Measurements from ENCODE around the gene THOP1. TPM values are rescaled to one million over a fixed set of nuclear protein-coding genes. Genes with fewer than 3 reads are reported as not detected.

The THOP1 gene
- total RNA-seq, 4 donors from 2014 or later: 29.7 to 79.0 (median 58.9) TPM

DNA sequence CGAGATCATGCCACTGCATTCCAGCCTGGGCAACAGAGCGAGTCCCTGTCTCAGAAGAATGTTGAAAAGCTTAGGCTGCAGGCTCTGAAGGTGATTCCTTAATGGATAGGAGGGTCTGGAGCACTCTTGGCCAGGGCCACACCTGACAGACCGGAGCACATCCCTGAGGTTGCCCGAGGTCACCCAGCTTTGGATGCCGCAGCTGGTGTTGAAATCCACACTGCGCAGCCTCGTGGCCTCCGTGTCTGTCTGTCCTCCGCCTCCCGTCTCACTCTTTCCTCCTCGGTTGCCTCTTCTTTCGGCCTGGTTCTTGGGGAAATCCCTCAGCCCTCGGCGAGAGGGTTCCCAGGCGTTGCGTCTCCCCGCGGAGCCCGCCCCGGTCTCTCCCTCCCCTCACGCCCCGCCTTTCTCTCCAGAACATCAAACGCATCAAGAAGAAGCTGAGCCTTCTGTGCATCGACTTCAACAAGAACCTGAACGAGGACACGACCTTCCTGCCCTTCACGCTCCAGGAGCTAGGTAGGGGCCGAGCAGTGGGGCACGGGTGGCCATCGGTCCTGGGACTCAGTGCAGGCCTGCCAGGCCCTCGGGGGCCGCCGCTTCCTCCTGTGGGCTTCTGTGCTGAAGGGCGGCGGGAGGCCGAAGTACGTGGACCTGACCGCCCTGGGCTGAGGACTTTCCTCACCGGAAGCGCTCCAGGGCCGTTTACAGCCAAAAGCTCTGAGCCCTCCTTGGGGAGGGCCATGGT lies 14.1 kb downstream of the THOP1 start:
- H3K4me3 ChIP-seq (replicated peaks in 1 of 3): no peak overlapping the region
- H3K27ac ChIP-seq: no peak overlapping the region
- intact Hi-C loops (cut with DNase I): no loop called here
- no peaks in the 10 kb centered on the region for H3K9me3 ChIP-seq
- H3K4me1 ChIP-seq: peaks cover 0 to under 1% of the 10 kb centered on the region in 2 donors
- TF ChIP-seq POLR2A (IDR thresholded peaks at IDR 0.05): no peak
- TF ChIP-seq, protein P1, sequence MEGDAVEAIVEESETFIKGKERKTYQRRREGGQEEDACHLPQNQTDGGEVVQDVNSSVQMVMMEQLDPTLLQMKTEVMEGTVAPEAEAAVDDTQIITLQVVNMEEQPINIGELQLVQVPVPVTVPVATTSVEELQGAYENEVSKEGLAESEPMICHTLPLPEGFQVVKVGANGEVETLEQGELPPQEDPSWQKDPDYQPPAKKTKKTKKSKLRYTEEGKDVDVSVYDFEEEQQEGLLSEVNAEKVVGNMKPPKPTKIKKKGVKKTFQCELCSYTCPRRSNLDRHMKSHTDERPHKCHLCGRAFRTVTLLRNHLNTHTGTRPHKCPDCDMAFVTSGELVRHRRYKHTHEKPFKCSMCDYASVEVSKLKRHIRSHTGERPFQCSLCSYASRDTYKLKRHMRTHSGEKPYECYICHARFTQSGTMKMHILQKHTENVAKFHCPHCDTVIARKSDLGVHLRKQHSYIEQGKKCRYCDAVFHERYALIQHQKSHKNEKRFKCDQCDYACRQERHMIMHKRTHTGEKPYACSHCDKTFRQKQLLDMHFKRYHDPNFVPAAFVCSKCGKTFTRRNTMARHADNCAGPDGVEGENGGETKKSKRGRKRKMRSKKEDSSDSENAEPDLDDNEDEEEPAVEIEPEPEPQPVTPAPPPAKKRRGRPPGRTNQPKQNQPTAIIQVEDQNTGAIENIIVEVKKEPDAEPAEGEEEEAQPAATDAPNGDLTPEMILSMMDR (IDR thresholded peaks at IDR 0.05): no peak
- H3K27me3 ChIP-seq: no peaks in the 10 kb centered on the region
- DNase-seq: no peak
- H3K36me3 ChIP-seq: peaks cover 8 to 20% of the 10 kb centered on the region in 2 donors
- WGBS, 2 donors: 92 to 94% methylated on average over 27 to 36 of the region's 41 CpGs

DNA sequence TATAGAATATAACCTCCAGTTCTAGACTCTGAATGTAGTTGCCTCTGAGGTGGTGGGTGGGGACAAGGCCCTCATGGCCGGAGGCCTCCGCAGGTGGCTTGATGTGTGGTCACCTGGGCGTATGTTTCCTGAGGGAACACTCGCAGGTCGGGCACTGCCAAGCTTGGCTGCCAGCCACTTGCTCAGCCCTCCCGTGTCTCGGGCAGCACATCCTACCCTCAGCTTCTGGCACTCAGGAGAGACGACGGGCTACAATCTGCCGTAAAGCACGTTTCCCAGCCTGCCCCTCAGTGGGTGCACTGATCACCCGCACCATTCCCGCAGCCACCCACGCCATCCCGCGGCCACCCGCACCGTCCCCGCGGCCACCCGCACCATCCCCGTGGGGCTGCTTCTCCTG lies 15.2 kb downstream of the THOP1 start:
- H3K27me3 ChIP-seq: no peaks in the 10 kb centered on the region
- no peak overlapping the region for H3K4me3 ChIP-seq (replicated peaks in 1 of 3)
- no peak overlapping the region for H3K27ac ChIP-seq
- WGBS, 2 donors: 94 to 95% methylated on average over 21 to 22 of the region's 22 CpGs
- H3K4me1 ChIP-seq: no peaks in the 10 kb centered on the region
- intact Hi-C loops (cut with DNase I): no loop called here
- TF ChIP-seq POLR2A (IDR thresholded peaks at IDR 0.05): no peak
- peaks cover 8 to 22% of the 10 kb centered on the region in 2 donors for H3K36me3 ChIP-seq
- DNase-seq: no peak
- H3K9me3 ChIP-seq: no peaks in the 10 kb centered on the region

DNA sequence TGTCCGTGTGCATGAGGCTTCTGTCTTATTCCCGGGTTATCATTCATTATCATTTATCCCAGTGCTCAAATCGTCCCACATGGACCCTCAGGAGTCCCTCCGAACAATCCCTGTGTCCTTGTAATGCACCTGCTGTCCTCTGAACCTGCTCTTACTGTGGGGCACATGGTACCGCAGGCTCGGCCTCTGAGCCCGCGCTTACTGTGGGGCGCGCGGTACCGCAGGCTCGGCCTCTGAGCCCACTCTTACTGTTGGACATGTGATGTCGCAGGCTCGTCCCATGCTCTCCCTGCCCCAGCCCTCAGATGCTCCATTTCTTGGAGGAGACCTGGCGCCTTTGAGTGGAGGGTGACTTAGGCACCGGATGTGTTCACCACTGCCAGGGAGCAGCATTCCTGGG lies 17.5 kb downstream of the THOP1 start:
- H3K36me3 ChIP-seq: peaks cover 16 to 28% of the 10 kb centered on the region in 2 donors

DNA sequence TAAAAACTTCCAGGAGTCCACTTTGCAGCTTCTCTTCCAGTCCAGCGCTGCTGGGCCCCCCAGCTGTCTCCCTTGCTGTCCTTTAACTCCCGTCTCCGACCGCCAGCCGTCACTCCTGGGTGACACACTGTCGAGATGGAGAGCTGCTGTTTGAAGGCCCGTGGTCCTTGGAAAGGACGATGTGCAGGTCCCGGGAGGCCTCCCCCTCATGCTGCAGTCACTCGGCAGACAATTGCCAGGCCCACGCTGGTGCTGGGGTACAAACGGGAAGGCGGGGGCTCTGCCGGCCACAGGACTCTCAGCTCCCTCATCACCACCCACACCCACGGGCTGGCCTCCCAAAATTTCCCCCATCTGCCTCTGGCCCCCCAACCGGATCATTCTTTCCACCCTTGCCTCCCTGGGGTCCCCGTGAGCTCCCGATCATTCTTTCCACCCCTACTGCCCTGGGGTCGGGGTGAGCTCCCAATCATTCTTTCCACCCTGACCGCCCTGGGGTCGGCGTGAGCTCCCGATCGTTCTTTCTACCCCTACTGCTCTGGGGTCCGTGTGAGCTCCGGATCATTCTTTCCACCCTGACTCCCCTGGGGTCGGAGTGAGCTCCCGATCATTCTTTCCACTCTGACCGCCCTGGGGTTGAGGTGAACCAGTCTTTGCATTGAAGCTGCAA lies 18.3 kb downstream of the THOP1 start:
- no peaks in the 10 kb centered on the region for H3K9me3 ChIP-seq
- H3K36me3 ChIP-seq: peaks cover 24 to 35% of the 10 kb centered on the region in 2 donors
- H3K27ac ChIP-seq: no peak overlapping the region
- 90 to 95% methylated on average over 29 of the region's 29 CpGs for WGBS, 2 donors
- intact Hi-C loops (cut with DNase I): no loop called here
- no peak for DNase-seq
- TF ChIP-seq, protein P1 (IDR thresholded peaks at IDR 0.05): no peak
- no peak for TF ChIP-seq POLR2A (IDR thresholded peaks at IDR 0.05)
- no peak overlapping the region for H3K4me3 ChIP-seq (replicated peaks in 1 of 3)
- H3K4me1 ChIP-seq: no peaks in the 10 kb centered on the region
- no peaks in the 10 kb centered on the region for H3K27me3 ChIP-seq

More for the DNA sequence above, 17.5 kb downstream of the THOP1 start:
- no peak overlapping the region for H3K4me3 ChIP-seq (replicated peaks in 1 of 3)
- no peaks in the 10 kb centered on the region for H3K9me3 ChIP-seq
- DNase-seq: no peak
- 97 to 98% methylated on average over 17 of the region's 17 CpGs for WGBS, 2 donors
- H3K27ac ChIP-seq: no peak overlapping the region
- TF ChIP-seq, protein P1 (IDR thresholded peaks at IDR 0.05): no peak
- H3K27me3 ChIP-seq: no peaks in the 10 kb centered on the region
- no peaks in the 10 kb centered on the region for H3K4me1 ChIP-seq
- intact Hi-C loops (cut with DNase I): no loop called here

DNA sequence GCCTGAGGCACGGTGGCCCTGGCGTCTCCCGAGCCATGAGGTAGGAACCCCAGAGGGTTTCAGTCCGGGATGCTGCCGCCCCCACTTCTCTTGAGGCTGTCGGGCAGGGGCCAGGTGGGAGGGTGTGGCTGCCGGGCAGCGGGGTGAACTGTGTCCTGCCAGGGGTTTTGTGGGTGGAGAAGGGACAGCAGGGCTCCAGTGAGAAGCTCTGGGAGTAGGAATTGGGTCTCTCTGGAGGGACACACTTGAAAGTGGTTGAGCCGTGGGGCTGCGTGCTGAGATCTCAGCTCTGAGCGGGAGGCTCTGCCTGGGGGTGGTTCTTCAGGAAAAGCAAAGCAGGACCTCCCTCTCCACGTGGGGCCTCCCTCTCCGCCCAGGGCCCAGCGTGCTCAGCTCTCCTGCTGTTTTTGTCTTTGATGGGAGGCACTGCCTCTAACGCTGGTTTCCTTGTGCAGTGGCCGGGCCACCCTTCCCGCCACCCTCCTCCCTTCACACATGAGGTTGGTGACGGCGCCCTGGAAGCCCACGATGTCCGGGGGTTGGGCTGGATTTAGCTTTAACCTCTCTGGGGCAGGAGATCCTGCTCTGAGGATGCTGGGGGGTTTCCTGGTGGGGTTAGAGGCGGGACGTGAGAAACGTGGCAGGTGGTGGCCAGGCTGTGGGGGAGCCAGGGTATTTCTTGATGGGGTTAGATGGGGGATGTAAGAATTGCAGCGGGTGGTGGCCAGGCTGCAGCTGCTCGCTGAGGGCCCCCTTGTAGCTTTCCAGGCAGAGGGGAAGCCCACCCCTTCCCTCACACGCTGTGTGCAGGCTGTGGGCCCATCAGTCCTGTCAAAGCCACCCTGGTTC lies 19.1 kb downstream of the THOP1 start:
- H3K9me3 ChIP-seq: no peaks in the 10 kb centered on the region
- no peak for DNase-seq
- H3K27ac ChIP-seq: no peak overlapping the region
- H3K27me3 ChIP-seq: no peaks in the 10 kb centered on the region
- TF ChIP-seq, protein P1 (IDR thresholded peaks at IDR 0.05): no peak
- TF ChIP-seq POLR2A (IDR thresholded peaks at IDR 0.05): no peak
- H3K4me1 ChIP-seq: no peaks in the 10 kb centered on the region
- intact Hi-C loops (cut with DNase I): no loop called here
- H3K36me3 ChIP-seq: peaks cover 30 to 40% of the 10 kb centered on the region in 2 donors
- no peak overlapping the region for H3K4me3 ChIP-seq (replicated peaks in 1 of 3)
- 88 to 89% methylated on average over 21 to 27 of the region's 27 CpGs for WGBS, 2 donors

All from thyroid gland (tissue), 4 donors.